ENCODE data around the gene PAPPA.

Gene PAPPA

GRCh38 chr9:116409638-116410037, 256.0 kb downstream of the PAPPA start:
- 100% methylated on average over 4 of the region's 6 CpGs for WGBS (ENCODE audit: insufficient coverage)
- DNase-seq, result no peak
- H3K9me3 ChIP-seq (ENCODE audit: control extremely low read depth in 1 of 5, control insufficient read depth in 4 of 5, insufficient read depth in 2 of 5, low read depth in 1 of 5, low read length in 4 of 5), result peaks cover 0 to 1% (median 0%) of the 10 kb centered on the region in 5 experiments
- ChIA-PET POLR2A (no interaction called here), CTCF (interaction anchor here (1.0 kb wide), 1 partner anchor 162 kb away, joined by 4 read pairs; no protein-coding TSS in a partner anchor)
- no peaks in the 10 kb centered on the region for H3K4me1 ChIP-seq (ENCODE audit: control extremely low read depth in 1 of 4, control insufficient read depth in 4 of 4, insufficient read depth in 4 of 4, low read length in 3 of 4)
- no peak overlapping the region for H3K4me3 ChIP-seq (ENCODE audit: control insufficient read depth in 1 of 7, extremely low read depth in 1 of 7, insufficient read depth in 4 of 7, low read depth in 2 of 7, low read length in 6 of 7)
- no peaks in the 10 kb centered on the region for H3K36me3 ChIP-seq (ENCODE audit: control insufficient read depth in 4 of 4, insufficient read depth in 4 of 4, low read length in 3 of 4)
- H3K27me3 ChIP-seq (replicated peaks in 2 of 5; ENCODE audit: control insufficient read depth in 4 of 5, insufficient read depth in 5 of 5, low read length in 4 of 5), result no peaks in the 10 kb centered on the region
- no peak overlapping the region for H3K27ac ChIP-seq (ENCODE audit: insufficient read depth in 1 of 2, low read depth in 1 of 2, low read length in 2 of 2, poor library complexity in 1 of 2, severe bottlenecking in 2 of 2)

- Histone ChIP-seq H3K4me1 (ENCODE audit: control extremely low read depth in 1 of 4, control insufficient read depth in 4 of 4, insufficient read depth in 4 of 4, low read length in 3 of 4) (no peaks in the 10 kb centered on the region), H3K9me3 (ENCODE audit: control extremely low read depth in 1 of 5, control insufficient read depth in 4 of 5, insufficient read depth in 2 of 5, low read depth in 1 of 5, low read length in 4 of 5) (peaks cover 0 to 1% (median 0%) of the 10 kb centered on the region in 5 experiments), H3K27ac (ENCODE audit: insufficient read depth in 1 of 2, low read depth in 1 of 2, low read length in 2 of 2, poor library complexity in 1 of 2, severe bottlenecking in 2 of 2) (no peak overlapping the region), H3K27me3 (replicated peaks in 2 of 5; ENCODE audit: control insufficient read depth in 4 of 5, insufficient read depth in 5 of 5, low read length in 4 of 5) (no peaks in the 10 kb centered on the region), H3K4me3 (ENCODE audit: control insufficient read depth in 1 of 7, extremely low read depth in 1 of 7, insufficient read depth in 4 of 7, low read depth in 2 of 7, low read length in 6 of 7) (no peak overlapping the region), H3K36me3 (ENCODE audit: control insufficient read depth in 4 of 4, insufficient read depth in 4 of 4, low read length in 3 of 4) (no peaks in the 10 kb centered on the region)
- no peak for DNase-seq
- CTCF ChIA-PET, result interaction anchor here (0.9 to 1.1 kb wide), 2 partner anchors 12 to 50 kb away, joined by 3 to 4 read pairs; no protein-coding TSS in a partner anchor
- 100% methylated on average over 1 of the region's 1 CpG for WGBS (ENCODE audit: insufficient coverage)
- POLR2A ChIA-PET, result no interaction called here
These were observed 257.9 kb downstream of the PAPPA start for GRCh38 chr9:116411506-116411905.

GRCh38 chr9:116414374-116414773, 260.8 kb downstream of the PAPPA start:
- WGBS (ENCODE audit: insufficient coverage), result 100% methylated on average over 1 of the region's 2 CpGs
- ChIA-PET POLR2A (no interaction called here), CTCF (no interaction called here)
- H3K27ac ChIP-seq (ENCODE audit: insufficient read depth in 1 of 2, low read depth in 1 of 2, low read length in 2 of 2, poor library complexity in 1 of 2, severe bottlenecking in 2 of 2), result no peak overlapping the region
- no peak for DNase-seq
- H3K36me3 ChIP-seq (ENCODE audit: control insufficient read depth in 4 of 4, insufficient read depth in 4 of 4, low read length in 3 of 4), result no peaks in the 10 kb centered on the region
- no peaks in the 10 kb centered on the region for H3K27me3 ChIP-seq (replicated peaks in 2 of 5; ENCODE audit: control insufficient read depth in 4 of 5, insufficient read depth in 5 of 5, low read length in 4 of 5)
- H3K4me1 ChIP-seq (ENCODE audit: control extremely low read depth in 1 of 4, control insufficient read depth in 4 of 4, insufficient read depth in 4 of 4, low read length in 3 of 4), result no peaks in the 10 kb centered on the region
- no peaks in the 10 kb centered on the region for H3K9me3 ChIP-seq (ENCODE audit: control extremely low read depth in 1 of 5, control insufficient read depth in 4 of 5, insufficient read depth in 2 of 5, low read depth in 1 of 5, low read length in 4 of 5)
- no peak overlapping the region for H3K4me3 ChIP-seq (ENCODE audit: control insufficient read depth in 1 of 7, extremely low read depth in 1 of 7, insufficient read depth in 4 of 7, low read depth in 2 of 7, low read length in 6 of 7)

- no peaks in the 10 kb centered on the region for H3K9me3 ChIP-seq (ENCODE audit: control extremely low read depth in 1 of 5, control insufficient read depth in 4 of 5, insufficient read depth in 2 of 5, low read depth in 1 of 5, low read length in 4 of 5)
- ChIA-PET POLR2A (no interaction called here), CTCF (interaction anchor here (1.9 kb wide), 1 partner anchor 11 kb away, joined by 4 read pairs; no protein-coding TSS in a partner anchor)
These were observed 262.8 kb downstream of the PAPPA start for GRCh38 chr9:116416421-116416820.

GRCh38 chr9:116417464-116417863, 263.9 kb downstream of the PAPPA start:
- no peaks in the 10 kb centered on the region for H3K36me3 ChIP-seq (ENCODE audit: control insufficient read depth in 4 of 4, insufficient read depth in 4 of 4, low read length in 3 of 4)
- H3K9me3 ChIP-seq (ENCODE audit: control extremely low read depth in 1 of 5, control insufficient read depth in 4 of 5, insufficient read depth in 2 of 5, low read depth in 1 of 5, low read length in 4 of 5), result no peaks in the 10 kb centered on the region
- no peak overlapping the region for H3K27ac ChIP-seq (ENCODE audit: insufficient read depth in 1 of 2, low read depth in 1 of 2, low read length in 2 of 2, poor library complexity in 1 of 2, severe bottlenecking in 2 of 2)
- no peak overlapping the region for H3K4me3 ChIP-seq (ENCODE audit: control insufficient read depth in 1 of 7, extremely low read depth in 1 of 7, insufficient read depth in 4 of 7, low read depth in 2 of 7, low read length in 6 of 7)
- 93% methylated on average over 2 of the region's 2 CpGs for WGBS (ENCODE audit: insufficient coverage)
- H3K27me3 ChIP-seq (replicated peaks in 2 of 5; ENCODE audit: control insufficient read depth in 4 of 5, insufficient read depth in 5 of 5, low read length in 4 of 5), result no peaks in the 10 kb centered on the region
- H3K4me1 ChIP-seq (ENCODE audit: control extremely low read depth in 1 of 4, control insufficient read depth in 4 of 4, insufficient read depth in 4 of 4, low read length in 3 of 4), result no peaks in the 10 kb centered on the region
- ChIA-PET CTCF (no interaction called here), POLR2A (no interaction called here)
- DNase-seq, result no peak

More at GRCh38 chr9:116416421-116416820, 262.8 kb downstream of the PAPPA start:
- 100% methylated on average over 1 of the region's 1 CpG for WGBS (ENCODE audit: insufficient coverage)
- no peak overlapping the region for H3K27ac ChIP-seq (ENCODE audit: insufficient read depth in 1 of 2, low read depth in 1 of 2, low read length in 2 of 2, poor library complexity in 1 of 2, severe bottlenecking in 2 of 2)
- H3K36me3 ChIP-seq (ENCODE audit: control insufficient read depth in 4 of 4, insufficient read depth in 4 of 4, low read length in 3 of 4), result no peaks in the 10 kb centered on the region
- no peaks in the 10 kb centered on the region for H3K27me3 ChIP-seq (replicated peaks in 2 of 5; ENCODE audit: control insufficient read depth in 4 of 5, insufficient read depth in 5 of 5, low read length in 4 of 5)
- H3K4me1 ChIP-seq (ENCODE audit: control extremely low read depth in 1 of 4, control insufficient read depth in 4 of 4, insufficient read depth in 4 of 4, low read length in 3 of 4), result no peaks in the 10 kb centered on the region
- DNase-seq, result no peak
- no peak overlapping the region for H3K4me3 ChIP-seq (ENCODE audit: control insufficient read depth in 1 of 7, extremely low read depth in 1 of 7, insufficient read depth in 4 of 7, low read depth in 2 of 7, low read length in 6 of 7)

- CTCF ChIA-PET, result interaction anchor here (0.6 kb wide), 1 partner anchor 21 kb away, joined by 3 read pairs; no protein-coding TSS in a partner anchor
- WGBS (ENCODE audit: insufficient coverage), result 97% methylated on average over 3 of the region's 3 CpGs
These were observed 265.6 kb downstream of the PAPPA start for GRCh38 chr9:116419181-116419580.

GRCh38 chr9:116420993-116421538, 267.5 kb downstream of the PAPPA start:
- no peak for DNase-seq
- H3K9me3 ChIP-seq (ENCODE audit: control extremely low read depth in 1 of 5, control insufficient read depth in 4 of 5, insufficient read depth in 2 of 5, low read depth in 1 of 5, low read length in 4 of 5), result no peaks in the 10 kb centered on the region
- CTCF ChIA-PET, result interaction anchor here (0.8 kb wide), 1 partner anchor 31 kb away, joined by 3 read pairs; no protein-coding TSS in a partner anchor
- no peaks in the 10 kb centered on the region for H3K4me1 ChIP-seq (ENCODE audit: control extremely low read depth in 1 of 4, control insufficient read depth in 4 of 4, insufficient read depth in 4 of 4, low read length in 3 of 4)
- H3K4me3 ChIP-seq (ENCODE audit: control insufficient read depth in 1 of 7, extremely low read depth in 1 of 7, insufficient read depth in 4 of 7, low read depth in 2 of 7, low read length in 6 of 7), result no peak overlapping the region
- H3K27ac ChIP-seq (ENCODE audit: insufficient read depth in 1 of 2, low read depth in 1 of 2, low read length in 2 of 2, poor library complexity in 1 of 2, severe bottlenecking in 2 of 2), result no peak overlapping the region
- WGBS (ENCODE audit: insufficient coverage), result 100% methylated on average over 1 of the region's 1 CpG
- no peaks in the 10 kb centered on the region for H3K27me3 ChIP-seq (replicated peaks in 2 of 5; ENCODE audit: control insufficient read depth in 4 of 5, insufficient read depth in 5 of 5, low read length in 4 of 5)
- no peaks in the 10 kb centered on the region for H3K36me3 ChIP-seq (ENCODE audit: control insufficient read depth in 4 of 4, insufficient read depth in 4 of 4, low read length in 3 of 4)
- POLR2A ChIA-PET, result no interaction called here

More at GRCh38 chr9:116419181-116419580, 265.6 kb downstream of the PAPPA start:
- DNase-seq, result no peak
- Histone ChIP-seq H3K36me3 (ENCODE audit: control insufficient read depth in 4 of 4, insufficient read depth in 4 of 4, low read length in 3 of 4) (no peaks in the 10 kb centered on the region), H3K27me3 (replicated peaks in 2 of 5; ENCODE audit: control insufficient read depth in 4 of 5, insufficient read depth in 5 of 5, low read length in 4 of 5) (no peaks in the 10 kb centered on the region), H3K9me3 (ENCODE audit: control extremely low read depth in 1 of 5, control insufficient read depth in 4 of 5, insufficient read depth in 2 of 5, low read depth in 1 of 5, low read length in 4 of 5) (no peaks in the 10 kb centered on the region), H3K4me1 (ENCODE audit: control extremely low read depth in 1 of 4, control insufficient read depth in 4 of 4, insufficient read depth in 4 of 4, low read length in 3 of 4) (no peaks in the 10 kb centered on the region), H3K27ac (ENCODE audit: insufficient read depth in 1 of 2, low read depth in 1 of 2, low read length in 2 of 2, poor library complexity in 1 of 2, severe bottlenecking in 2 of 2) (no peak overlapping the region), H3K4me3 (ENCODE audit: control insufficient read depth in 1 of 7, extremely low read depth in 1 of 7, insufficient read depth in 4 of 7, low read depth in 2 of 7, low read length in 6 of 7) (no peak overlapping the region)
- POLR2A ChIA-PET, result no interaction called here
